Inferior parietal cortex (tissue), 1 donor: Measurements from ENCODE around the gene RAE1.

Source experiments
- DNase-seq: peaks from one replicate; pipeline ENCODE4 v3.0.0-alpha.2; 2016; ENCODE audit errors: extremely low spot score

RAE1 gene

DNA sequence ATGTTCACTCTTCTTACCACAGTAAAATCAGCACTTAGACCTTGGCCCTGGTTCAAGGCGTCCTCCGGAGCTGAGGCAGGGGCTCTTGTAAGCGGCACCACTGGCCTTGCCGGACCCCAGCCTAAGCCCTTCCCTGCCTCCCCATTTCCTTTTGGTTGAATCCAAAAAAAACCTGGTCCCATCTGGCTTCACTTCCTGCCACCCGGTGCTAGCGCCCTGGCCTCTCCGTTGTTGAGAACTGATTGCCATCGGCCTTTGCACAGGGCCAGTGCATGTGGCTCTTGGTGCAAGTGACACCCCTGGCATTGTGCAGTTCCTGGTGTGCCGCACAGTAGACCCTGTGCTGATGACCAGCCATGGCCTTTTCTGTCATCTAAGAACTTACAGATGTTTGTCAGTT is 21.1 kb downstream of the RAE1 start:
- DNase-seq, result no peak

- DNase-seq, result no peak
These were observed 21.7 kb downstream of the RAE1 start for GRCh38 chr20:57372581-57373350.

DNA sequence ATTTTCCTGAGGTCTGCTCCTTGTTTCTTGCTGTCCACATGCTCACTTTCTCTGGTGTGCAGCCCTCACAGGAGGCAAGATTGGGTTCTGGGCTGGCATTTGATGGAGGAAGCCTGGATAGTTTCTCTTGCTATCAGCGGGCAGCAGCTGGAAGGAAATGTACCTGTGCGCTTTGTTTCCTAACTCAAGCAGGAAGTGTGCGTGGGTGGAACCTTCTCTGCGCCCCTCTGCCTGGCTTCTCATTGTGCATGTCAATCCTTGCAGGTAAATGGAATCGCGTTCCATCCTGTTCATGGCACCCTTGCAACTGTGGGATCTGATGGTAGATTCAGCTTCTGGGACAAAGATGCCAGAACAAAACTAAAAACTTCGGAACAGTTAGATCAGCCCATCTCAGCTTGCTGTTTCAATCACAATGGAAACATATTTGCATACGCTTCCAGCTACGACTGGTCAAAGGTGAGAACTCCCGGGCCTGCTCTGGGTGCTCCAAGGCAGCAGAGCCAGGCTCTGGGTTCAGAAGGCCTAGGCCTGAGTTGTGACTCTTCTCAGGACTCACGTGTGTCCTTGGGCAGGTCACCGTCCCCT is 23.4 kb downstream of the RAE1 start:
- DNase-seq, result no peak

GRCh38 chr20:57374931-57375651 is 24.0 kb downstream of the RAE1 start:
- DNase-seq, result no peak

DNA sequence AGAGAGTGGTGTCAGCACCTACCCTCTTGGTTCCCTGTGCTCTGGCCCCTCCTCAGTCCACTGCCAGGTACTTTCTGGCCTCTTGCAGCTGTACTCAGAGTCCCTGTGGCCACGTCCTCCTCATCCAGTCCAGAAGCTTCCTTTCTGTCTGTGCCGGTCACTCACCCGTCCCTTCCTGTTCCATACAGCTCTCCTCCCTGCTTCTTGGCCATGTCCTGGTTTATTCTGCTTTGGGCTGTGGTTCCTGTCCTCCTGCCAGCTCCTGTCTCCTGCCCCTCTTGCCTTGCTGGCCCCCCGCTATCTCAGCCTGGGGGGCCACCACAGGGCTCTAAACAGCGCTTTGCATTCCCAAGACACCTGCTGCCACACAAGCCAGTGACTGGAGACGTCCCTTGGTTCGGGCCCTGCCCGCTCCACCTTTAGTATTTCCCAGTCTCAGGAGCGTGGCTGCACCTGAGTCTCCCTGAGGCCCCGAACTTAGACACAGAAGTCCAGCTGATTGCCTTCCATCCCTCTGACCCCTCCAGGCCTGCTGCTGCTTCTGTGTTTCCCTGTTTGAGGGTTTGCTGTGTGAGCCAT is 24.7 kb downstream of the RAE1 start:
- DNase-seq, result no peak

DNA sequence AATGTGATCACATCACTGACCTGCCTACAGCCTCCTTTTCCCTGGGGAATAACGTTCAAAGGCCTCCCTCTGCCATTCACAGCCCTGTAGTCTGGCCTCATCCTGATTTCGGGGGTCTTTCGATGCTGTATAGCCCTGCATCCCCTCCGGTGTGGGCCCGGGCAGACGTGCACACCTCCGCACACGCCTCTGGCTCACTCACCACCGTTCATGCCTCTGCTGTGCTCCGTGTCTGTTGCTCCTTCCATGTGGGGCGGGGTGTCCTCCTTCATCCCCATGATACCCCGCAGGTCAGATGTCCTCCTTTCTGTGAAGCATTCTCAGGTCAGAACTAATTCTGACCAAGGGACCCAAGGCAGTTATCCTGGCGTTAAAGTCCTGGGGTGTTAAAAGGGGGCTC is 26.3 kb downstream of the RAE1 start:
- DNase-seq, result no peak

DNA sequence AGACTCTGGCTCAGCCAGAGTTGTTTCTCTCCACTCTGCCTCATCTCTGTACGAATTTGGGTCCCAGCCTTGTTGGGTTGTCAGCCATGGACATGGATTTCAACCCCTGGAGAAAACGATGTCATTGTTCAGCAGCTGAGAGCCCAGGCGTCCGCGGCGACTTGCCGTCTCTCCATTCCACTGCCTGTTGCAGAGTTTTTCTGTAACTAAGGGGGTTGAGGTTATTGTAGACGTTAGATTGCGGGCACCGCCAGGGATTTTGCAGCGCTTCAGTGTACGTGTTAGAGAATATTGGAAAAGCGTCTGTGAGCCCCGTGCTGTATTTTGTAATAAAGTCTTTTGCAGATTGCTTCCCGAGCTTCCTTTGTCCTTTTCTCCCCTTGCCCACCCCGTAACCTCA is 27.1 kb downstream of the RAE1 start:
- DNase-seq, result no peak

GRCh38 chr20:57378646-57379262 is 27.7 kb downstream of the RAE1 start:
- DNase-seq, result no peak

DNA sequence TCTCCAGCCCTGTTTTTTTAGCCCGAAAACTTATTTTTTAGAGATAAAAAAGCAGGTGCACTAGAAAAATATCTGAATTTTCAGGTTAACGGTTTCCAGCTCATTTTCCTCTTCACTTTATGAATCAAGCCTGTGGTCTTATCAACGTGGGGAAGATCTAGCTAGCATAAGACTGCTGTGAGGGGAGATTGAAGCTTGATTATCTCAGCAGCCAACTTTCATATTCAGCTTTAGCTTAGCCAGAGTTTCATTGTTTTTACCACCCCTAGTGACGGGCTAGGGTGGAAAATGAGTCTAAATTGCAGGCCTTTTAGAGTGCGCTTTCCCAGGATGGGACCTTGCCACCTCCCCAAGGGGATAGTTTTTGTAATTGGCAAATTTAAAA is 28.2 kb downstream of the RAE1 start:
- no peak for DNase-seq

DNA sequence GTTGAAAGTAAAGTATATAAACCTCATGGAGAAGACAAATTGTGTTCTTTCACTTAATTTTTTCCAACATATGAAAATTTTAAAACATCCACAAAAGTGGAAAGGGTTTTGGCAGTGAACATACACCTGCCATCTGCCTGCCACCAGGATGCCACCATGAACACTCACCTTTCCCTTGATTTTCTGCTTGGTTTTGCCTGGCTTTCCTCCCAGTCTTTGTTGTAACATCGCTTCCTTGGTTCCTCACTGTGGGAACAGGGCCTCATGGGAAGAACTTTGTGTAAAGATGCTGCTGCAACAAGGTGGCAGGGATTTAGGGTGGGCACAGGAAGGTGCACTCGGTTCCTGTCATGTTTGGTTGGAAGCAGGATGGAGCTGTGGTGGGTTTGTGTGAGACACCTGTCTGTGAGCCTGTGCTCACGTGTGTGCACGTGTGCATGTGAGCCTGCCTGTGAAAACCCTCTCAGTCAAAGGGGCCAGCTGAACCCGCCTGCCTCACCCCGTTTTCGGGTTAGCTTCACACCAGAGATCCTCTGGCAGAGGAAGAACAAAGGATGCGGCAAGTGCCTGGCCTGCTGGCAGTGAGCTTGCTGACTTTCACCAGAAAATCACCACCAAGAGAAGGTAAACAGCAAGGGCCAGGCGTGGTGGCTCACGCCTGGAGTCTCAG is 29.2 kb downstream of the RAE1 start:
- DNase-seq, result no peak

DNA sequence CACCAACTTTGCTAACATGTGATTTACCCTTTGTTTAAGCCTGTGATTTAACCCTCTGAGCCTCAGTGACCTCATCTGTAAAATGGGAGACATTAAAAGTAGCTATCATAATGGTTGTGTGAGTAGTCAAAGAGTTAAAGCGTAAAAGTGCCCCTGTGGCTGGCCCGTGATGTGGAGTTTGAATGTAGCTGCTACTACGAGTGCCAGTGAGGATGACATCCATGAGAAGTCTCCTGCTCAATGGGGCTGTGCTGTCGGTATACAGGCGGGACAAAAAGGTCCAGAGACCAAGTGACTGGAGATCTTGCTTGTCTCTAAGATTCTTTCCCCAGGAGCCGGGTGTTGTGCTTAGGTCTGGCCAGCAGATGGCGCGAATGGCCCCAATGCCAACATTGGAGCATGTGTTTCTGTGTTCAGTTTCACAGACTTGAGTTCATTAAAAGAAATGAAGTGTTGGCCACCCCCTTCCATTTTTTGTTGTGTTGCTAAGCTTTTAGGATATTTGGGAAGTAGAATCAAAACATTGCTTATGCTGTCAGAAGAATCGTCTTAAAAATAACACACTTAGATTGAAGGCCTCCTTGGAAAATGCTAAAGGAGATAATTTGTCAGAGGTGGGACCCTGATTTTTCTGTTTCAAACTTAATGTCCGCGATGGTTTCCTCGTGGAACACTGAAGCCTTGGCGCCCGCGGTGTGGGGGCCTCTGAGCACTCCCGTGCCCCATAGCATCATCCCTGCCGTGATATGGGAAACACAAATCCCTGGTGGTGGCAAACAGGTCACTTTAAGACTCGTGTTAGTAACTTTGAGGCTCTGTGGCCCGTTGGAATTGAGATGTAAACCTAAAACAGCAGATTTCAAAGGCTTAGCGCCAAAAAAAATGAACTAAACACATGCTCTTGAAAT is 30.8 kb downstream of the RAE1 start:
- peak; percentile 93 for DNase-seq

DNA sequence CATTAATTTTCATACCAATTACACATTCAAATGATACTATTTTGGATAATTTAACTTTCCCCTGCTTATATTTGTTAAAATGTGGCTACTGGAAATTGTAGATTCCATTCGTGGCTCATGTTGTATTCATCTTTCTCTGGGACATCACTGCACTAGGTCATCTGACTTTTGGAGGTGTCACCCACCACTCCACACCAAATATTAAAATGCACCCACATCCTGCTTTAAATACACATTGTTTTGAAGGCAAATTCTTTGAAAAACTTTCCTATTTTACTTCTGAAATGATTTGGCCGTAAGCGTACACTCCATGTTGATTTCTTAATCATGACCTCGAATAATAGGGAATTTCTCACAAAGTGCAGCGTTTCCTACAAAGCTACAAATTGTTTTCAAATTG is 31.5 kb downstream of the RAE1 start:
- no peak for DNase-seq

DNA sequence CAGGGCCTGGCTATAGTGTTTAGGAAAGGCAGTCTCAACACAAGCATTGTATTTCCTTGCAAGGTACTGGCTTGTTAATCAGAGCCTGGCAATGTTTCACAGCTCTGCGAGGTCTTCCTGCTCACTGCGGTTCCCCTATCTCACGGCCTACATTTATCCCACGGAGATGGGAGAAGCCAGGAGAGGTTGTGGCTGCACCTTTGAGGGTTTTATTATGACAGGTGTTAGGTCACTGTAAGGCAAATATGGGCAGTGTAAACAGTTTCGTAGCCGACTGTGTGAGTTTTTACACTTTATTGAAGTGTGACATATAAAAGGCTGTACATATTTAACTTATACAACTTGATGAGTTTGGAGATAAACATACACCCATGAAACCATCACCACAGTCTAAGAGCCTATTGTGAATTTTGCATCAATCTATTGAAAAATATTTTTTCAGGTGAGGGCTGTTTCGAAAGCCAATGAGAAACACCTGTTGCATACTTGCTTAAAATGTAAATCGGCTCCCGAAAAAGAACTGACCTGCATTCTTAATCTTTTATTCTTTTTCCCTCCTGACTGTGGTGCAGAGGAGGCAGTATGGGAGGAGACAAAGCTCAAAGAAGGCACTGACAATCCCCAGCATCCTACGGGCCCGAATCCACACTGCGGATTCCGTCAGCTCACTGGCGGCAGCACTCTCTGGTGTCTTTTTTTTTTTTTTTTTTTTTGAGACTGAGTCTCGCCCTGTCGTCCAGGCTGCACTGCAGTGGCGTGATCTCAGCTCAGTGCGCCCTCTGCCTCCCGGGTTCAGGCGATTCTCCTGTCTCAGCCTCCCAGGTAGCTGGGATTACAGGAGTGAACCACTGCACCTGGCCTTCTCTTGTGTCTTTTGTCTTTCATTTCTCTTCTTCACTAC is 32.6 kb downstream of the RAE1 start:
- no peak for DNase-seq

DNA sequence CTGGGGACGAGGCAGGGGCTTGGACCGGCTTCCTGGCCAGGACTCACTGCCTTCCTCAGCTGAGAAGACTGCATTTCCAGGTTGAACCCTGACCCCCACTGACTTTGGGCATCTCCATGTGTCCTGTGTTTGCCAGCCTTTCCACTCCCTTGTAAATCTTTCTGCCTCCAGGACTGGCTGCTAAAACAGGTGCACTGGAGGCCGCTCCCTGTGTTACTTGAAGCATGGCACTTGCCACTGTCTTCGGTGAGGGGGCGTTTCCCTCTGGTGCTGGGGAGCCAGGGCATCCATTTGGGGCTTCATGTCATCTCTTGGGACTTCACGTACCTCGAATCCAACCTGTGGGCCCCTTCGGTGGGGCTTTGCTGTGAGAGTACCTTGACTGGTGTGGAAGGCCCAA is 33.4 kb downstream of the RAE1 start:
- no peak for DNase-seq

GRCh38 chr20:57384953-57385761 is 34.1 kb downstream of the RAE1 start:
- DNase-seq, result no peak

- DNase-seq, result no peak
These were observed 34.9 kb downstream of the RAE1 start for GRCh38 chr20:57385940-57386339.

- no peak for DNase-seq
These were observed 35.7 kb downstream of the RAE1 start for GRCh38 chr20:57386762-57387161.

- DNase-seq, result no peak
These were observed 36.4 kb downstream of the RAE1 start for GRCh38 chr20:57387463-57387862.

DNA sequence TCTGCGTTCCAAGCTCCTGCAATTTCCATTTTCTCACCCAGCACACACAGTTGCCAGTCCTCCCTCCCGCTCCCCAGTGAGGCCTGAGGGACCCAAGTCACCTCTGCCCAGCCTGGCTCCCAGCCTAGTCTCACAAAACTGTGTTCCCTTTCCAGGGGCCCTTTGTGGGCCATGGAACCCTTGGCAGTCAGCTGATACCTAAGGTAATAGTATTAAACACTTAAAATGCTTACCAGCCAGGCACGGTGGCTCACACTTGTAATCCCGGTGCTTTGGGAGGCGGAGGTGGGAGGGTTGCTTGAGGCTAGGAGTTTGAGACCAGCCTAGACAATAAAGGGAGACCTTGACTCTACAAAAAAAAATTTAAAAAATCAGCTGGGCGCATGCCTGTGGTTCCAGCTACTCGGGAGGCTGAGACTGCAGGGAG is 36.9 kb downstream of the RAE1 start:
- DNase-seq, result no peak
